Measurements from ENCODE around the gene SEPHS1.
"Not testable (repeated sequence)": the region's sequence is repeated elsewhere in the genome, so short reads cannot be mapped to it uniquely, and the experiment has no call there.

The SEPHS1 gene

DNA sequence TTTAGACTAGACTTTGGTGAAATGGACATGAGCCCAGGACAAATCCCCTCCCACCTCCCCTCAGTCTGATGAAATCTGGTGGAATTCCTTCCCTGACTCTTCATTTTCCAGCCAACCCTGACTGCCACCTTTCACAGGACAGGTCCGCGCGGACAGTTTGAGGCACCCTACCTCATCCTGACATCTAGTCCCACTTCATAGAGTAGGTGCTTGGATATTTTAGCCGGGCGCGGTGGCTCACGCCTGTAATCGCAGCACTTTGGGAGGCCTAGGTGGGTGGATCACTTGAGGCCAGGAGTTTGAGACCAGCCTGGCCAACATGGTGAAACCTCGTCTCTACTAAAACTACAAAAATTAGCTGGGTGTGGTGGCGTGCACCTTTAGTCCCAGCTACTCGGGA, 71.9 kb downstream of the SEPHS1 start:
- DNase-seq: not testable (repeated sequence)

DNA sequence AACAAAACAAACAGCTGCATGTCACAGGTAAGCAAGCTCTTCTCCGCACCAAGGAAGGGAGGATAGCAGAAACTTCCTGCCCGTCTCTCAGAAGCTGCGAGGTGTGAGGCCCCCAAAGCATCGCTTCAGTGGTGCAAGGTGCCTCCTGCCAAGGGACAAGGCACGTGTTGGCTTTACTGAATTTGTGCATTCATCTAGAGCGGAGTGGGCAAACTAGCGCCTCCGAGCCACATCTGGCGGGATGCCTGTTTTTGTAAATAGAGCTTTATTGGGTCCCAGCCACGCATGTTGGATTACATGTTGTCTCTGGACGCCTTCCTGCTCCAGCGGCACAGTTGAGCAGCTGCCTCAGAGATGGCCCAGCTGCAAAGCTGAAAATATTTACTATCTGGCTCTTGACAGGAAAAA, 75.9 kb downstream of the SEPHS1 start:
- DNase-seq: no peak

- DNase-seq: peak; percentile 5
Observed at GRCh38 chr10:13271552-13272163, 76.4 kb downstream of the SEPHS1 start.

DNA sequence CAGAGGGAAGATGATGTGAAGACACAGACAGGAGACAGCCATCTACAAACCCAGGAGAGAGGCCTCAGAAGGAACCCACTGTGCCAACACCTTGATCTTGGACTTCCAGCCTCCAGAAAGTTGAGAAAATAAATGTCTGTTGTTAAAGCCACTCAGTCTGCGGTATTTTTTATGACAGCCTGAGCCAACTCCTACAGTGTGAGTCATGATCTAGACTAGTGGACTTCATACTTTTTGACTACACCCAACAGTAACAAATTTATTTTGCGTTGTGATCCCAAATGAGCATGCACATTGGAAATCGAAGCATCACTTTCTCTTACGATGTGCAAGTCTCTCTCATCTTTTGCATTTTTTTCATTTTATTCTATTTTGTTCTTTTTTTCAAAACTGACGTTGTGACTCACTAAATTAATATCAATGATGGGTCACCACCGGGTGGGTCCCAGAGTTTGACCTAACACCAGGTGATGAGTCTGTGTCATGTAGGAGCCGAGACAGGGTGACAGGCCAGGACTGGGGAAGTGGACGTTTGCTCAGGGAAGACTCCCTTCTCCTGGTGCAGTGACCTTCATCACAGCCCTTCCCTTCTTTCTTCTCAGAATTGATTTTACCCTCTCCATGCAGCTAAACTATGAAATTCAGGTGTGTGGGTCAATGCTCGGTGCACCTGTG, 77.1 kb downstream of the SEPHS1 start:
- no peak for DNase-seq

DNA sequence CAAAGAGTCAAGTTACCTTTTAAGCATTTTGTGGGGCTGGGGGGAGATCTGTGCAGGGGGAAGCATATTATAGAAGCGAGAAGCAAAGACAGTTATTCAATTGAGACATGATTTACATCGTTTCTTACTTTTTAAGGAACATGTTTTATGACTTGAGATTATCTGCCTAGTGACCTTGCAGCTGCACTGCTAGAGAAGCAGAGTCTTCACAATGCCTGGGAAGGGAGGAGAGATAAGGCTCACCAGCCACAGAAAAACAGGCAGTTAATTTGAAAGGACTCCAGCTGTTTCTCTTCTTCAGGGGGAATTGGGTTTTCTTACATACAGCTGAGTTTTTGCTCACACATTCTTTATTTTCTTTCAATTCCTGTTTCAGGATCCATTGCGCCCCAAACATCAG, 79.3 kb downstream of the SEPHS1 start:
- DNase-seq: no peak

GRCh38 chr10:13268310-13268709, 79.8 kb downstream of the SEPHS1 start:
- no peak for DNase-seq

Data from inflammatory macrophage treated with lipopolysaccharide for 4 hours (primary cell).